Activated CD4-positive, CD25-positive, alpha-beta regulatory T cell treated with anti-CD3 and anti-CD28 coated beads, Interleukin-2, amount 50 U/mL, for 16 hours (primary cell): ENCODE results near the gene TEX261.
"Not testable (repeated sequence)": the region's sequence is repeated elsewhere in the genome, so short reads cannot be mapped to it uniquely, and the experiment has no call there.

ENCODE experiments used
- DNase-seq: peaks from one replicate; pipeline ENCODE4 v3.0.0-alpha.2; 2020; ENCODE audit warnings: low read depth, low spot score

Gene TEX261

DNA sequence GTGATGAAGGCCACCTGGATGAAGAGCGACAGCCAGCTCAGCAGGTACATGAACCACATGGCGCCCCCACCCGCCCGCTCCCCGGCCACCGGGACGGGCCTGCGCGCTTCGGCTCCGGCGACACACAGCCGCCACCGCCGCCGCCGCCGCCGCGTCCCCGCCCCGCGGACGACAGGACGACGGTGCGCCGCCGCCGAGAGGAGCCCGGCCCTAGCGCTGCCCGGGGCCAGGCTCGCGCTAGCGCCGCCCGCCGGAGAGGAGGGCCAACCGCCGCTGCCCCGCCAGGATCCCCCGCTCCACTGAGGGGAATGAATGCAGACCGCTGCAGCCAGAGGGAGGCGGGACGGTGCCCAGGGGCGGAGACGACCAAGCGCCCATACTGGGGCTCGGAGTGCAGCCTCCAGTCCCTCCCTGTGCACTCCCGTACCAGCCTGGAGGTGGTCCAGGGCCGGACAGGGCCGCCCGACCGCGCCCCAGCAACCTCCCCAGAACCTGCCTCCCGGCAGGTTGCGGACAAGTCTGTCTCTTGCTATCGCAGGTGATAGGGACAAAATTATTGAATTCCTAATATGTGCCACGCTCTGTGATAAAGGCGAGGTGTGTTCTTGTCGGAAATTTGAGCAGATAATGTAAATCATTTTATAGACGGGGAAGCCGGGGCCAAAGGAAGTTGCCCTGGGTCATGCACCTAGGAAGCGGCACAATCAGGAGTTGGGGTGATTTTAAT is at the start of gene TEX261:
Gene TEX261 (minus strand): TSS at position 175 of the 727 bp plus-strand sequence. CDS start 116 bp downstream, at position 59.
- peak; percentile 79 for DNase-seq

GRCh38 chr2:71043531-71044407 is 49.1 kb upstream of the TEX261 start:
- DNase-seq = no peak

- no peak for DNase-seq
Measured at GRCh38 chr2:71042287-71042686, 47.6 kb upstream of the TEX261 start.

GRCh38 chr2:71036296-71036695 is 41.6 kb upstream of the TEX261 start:
- DNase-seq = not testable (repeated sequence)

- DNase-seq = peak; percentile 41
Measured at GRCh38 chr2:71023553-71024243, 29.0 kb upstream of the TEX261 start.

DNA sequence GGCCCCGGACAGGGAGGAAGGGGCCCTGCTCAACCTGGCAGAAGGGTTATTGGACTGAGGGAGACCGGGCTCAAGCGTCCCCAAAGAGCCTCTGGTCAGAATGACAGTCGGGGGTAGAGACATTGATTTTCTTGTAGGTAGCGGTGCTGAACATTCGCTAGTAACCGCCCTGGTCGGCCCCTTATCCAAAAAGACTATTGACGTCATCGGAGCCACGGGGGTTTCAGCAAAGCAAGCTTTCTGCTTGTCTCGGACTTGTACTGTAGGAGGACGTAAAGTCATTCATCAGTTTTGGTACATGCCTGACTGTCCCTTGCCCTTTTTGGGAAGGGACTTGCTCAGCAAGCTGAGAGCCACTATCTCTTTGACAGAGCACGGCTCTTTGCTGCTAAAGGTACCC is 26.7 kb upstream of the TEX261 start:
- not testable (repeated sequence) for DNase-seq

DNA sequence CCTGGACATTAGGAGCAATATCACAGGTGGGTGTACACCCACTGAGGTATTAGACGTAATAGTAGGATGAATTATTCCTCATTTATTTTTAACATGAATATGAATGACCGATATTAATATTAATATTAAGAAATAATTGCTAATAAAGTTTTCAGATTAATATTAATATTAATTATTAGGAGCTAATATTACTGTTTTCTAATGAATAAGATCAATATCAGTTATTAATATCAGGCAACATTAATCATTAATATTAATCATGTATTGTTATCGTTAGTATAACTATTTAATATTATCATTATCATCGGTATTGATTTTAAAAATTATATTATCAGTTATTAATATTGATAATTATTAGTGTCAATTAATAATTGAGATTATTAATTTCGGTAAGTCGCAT is 25.3 kb upstream of the TEX261 start:
- not testable (repeated sequence) for DNase-seq

DNA sequence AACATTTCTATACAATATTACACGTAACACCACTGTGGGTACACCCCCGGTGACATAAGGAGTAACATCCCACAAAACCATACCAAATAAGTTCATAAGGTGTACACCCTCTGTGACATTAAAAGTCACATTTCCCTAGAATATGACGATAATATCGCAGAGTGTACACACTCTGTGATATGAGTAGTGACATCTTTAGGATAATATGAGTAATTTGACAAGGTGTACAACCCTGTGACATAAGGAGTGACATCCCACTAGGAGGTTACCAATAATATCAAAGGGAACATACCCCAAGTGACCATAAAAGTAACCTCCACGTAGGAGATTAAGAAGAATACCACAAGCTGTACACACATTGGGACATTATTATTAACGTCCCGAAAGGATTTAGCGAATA is 24.0 kb upstream of the TEX261 start:
- no peak for DNase-seq

DNA sequence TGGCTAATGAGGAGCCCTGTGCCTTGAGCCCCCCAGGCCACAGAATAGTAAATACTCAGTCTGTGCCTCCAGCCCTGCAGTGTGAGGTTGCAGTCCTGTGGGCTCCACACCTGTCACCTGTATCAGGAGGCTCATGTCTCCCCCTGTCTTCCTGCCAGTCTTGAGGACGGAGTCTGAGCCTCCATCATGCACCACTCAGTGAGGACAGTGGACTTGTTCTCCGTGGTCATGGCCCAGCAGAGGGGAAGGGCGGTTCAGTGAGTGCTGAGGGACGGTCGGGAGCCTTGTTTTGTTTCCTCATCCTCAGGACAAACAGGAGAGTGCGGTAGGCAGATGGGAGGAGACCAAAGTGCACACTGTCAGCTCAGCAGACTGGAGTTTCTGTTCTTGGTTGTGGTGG is 17.1 kb upstream of the TEX261 start:
- not testable (repeated sequence) for DNase-seq

DNA sequence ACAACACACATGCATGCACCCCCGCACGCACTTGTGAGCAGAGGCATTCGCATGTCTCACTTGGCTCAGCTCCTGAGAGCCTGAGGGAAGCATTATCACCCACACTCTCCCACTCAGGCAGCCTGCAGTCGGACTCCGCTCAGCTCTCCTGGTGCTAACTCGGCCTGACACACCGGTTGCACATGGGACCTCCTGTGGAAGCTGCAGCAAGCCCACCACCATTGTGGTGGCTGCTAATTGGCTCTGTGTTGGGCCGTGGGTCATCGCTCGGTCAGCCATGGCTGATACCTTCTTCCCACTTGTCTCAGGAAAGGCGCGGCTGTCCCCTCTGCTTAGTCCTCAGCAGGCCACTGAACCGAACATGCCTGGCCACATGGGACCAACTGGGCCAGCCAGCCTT is 13.7 kb upstream of the TEX261 start:
- no peak for DNase-seq

- DNase-seq = no peak
Measured at GRCh38 chr2:71006955-71007799, 12.5 kb upstream of the TEX261 start.

GRCh38 chr2:71006323-71006722 is 11.7 kb upstream of the TEX261 start:
- no peak for DNase-seq

DNA sequence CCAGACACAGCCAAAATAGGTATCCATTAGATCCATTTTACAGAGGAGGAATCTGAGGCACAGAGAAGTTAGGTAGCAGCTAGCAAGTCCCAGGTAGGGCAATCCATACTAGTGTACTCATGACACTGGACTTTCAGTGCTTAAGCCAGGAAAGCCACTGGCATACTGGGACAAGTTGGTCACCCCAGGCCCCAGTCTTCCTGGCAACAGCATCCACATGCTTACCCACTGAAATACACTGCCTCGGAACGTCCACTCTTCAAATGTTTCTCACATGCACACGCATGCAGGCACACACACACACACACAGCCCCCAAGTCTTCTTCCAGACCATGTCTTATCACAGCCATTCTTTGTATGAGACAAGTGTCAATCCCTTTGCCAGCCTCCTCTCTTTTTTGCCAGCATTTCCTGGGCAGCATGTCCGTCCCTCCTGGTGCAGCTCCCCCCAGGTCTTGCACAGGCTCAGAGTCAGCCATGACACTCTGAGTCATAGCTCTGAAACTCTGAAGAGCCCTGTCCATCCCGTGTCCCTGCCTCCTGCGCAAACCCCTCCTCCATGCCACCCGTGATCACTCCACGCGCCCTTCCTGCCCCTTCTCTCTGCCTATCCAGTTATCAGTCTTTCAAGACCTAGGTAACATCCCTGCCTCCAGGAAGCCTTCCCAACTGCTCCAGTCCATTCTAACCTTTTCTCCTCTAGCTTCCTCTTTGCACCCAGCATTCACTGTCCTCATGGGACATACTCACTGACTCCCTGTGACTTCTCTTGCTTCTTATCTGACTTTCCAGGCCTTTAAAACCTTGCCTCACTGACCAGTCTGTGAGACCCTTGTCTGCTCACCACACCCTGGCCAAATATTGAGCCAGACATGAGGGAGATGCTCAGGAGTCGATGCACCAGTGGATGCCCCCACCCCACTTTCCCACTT is 10.9 kb upstream of the TEX261 start:
- no peak for DNase-seq

GRCh38 chr2:71004857-71005256 is 10.2 kb upstream of the TEX261 start:
- no peak for DNase-seq

DNA sequence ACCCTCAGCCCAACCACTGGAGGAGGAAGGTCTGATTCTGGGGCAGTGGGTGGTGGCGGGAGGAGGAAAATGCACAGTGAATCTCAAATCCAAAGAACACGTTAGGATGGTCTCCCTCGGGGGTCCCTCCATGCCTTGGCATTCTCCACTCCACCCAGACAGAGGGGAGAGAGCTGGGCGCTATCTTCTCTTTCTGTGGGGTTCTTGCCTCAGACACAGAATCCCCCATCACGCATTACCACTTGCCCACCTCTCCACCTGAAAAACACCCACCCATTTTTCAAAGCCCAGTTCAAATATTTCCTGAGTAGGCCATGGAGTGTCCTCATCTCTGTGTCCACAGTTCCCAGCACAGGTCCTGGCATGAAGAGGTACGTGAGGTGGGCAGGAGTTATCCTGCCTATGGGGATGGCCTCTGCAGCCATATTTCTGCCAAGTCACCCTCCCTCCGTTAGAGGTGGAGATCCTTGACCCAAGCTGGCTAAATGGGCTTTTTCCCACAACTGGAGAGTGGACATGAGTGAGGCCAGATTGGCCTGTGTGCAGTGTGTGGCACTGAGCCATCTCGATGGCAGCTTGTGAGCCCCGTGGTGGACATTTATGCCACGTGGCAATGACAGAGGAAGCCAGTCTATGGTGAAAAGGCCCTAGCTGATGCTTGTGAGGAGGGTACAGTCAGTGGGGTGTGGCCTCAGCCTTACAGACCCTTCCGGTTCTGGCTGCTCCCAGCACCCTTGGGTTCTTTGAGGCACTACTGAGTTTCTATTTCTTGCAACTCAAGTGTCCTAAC is 9.5 kb upstream of the TEX261 start:
- DNase-seq = no peak

DNA sequence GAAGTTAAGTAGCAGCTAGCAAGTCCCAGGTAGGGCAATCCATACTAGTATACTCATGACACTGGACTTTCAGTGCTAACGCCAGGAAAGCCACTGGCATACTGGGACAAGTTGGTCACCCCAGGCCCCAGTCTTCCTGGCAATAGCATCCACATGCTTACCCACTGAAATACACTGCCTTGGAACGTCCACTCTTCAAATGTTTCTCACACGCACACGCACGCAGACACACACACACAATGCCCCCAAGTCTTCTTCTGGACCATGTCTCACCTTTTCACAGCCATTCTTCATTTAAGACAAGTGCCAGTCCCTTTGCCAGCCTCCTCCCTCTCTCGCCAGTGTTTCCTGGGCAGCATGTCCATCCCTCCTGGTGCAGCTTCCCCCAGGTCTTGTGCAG is 8.7 kb upstream of the TEX261 start:
- DNase-seq = no peak

DNA sequence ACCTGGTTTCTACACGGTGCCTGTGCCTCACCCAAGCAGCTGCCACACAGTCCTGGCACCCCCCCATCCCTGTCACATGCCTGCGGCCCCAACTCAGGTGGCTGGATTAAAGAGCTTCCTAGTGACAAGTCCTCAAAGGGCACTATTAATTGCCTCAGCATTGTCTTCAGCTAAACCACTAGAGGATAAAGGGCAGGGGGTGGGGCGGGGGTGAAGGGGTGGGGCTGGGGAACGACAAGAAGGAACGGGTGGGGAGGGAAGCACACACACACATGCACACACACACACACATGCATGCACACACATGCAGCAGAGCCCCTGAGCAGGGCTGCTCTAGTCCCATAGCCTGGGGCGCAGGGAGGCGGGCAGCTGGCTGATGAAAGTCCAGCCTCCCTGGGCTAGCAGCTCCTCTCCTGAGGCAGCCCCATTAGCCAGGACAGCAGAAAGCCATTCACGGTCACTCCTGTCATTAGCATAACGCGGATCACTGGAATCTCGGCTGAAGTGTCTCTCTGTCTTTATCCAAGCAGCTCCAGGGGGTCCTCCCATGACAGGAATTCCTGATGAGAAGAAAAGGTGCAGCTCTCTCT is 7.4 kb upstream of the TEX261 start:
- no peak for DNase-seq

- no peak for DNase-seq
Measured at GRCh38 chr2:71001592-71001927, 6.9 kb upstream of the TEX261 start.
